Smooth muscle cell (in vitro differentiated cells): ENCODE results near the gene FGF9. TPM values are rescaled to one million over a fixed set of nuclear protein-coding genes. Genes with fewer than 3 reads are reported as not detected.

Experiments used
- DNase-seq: peaks from one replicate; lab custom pipeline; 2025; ENCODE audit not compliant: unreplicated experiment; lab: John Stamatoyannopoulos, UW
- H2AFZ ChIP-seq: fragments of 200-600 bp; sonication (generic); 2 replicates; pipeline ENCODE4 v1.6.0; 2016; ENCODE audit warnings: antibody characterized with exemption, low read depth, mild to moderate bottlenecking
- H3F3A ChIP-seq: fragments of 200-600 bp; sonication (generic); 2 replicates; pipeline ENCODE4 v1.6.0; 2017; ENCODE audit warnings: antibody characterized with exemption, low read depth
- H3K27ac ChIP-seq: fragments of 200-600 bp; sonication (generic); 2 replicates; pipeline ENCODE4 v1.5.1; 2016; ENCODE audit warnings: low read depth, mild to moderate bottlenecking
- H3K27me3 ChIP-seq: fragments of 200-600 bp; sonication (generic); 2 replicates; pipeline ENCODE4 v1.6.1; 2016; ENCODE audit warnings: low read depth, mild to moderate bottlenecking
- H3K36me3 ChIP-seq: fragments of 200-600 bp; sonication (generic); 2 replicates; pipeline ENCODE4 v1.5.1; 2016; ENCODE audit warnings: low read depth
- H3K4me1 ChIP-seq: fragments of 200-600 bp; sonication (generic); 2 replicates; pipeline ENCODE4 v1.5.1; 2016; ENCODE audit warnings: low read depth
- H3K4me2 ChIP-seq: fragments of 200-600 bp; sonication (generic); 2 replicates; pipeline ENCODE4 v1.6.0; 2016; ENCODE audit warnings: mild to moderate bottlenecking
- H3K4me3 ChIP-seq: fragments of 200-600 bp; sonication (generic); 2 replicates; pipeline ENCODE4 v1.5.1; 2016; ENCODE audit warnings: mild to moderate bottlenecking
- H3K79me2 ChIP-seq: fragments of 200-600 bp; sonication (generic); 2 replicates; pipeline ENCODE4 v1.6.0; 2016; ENCODE audit warnings: low read depth, mild to moderate bottlenecking
- H3K9ac ChIP-seq: fragments of 200-600 bp; sonication (generic); 2 replicates; pipeline ENCODE4 v1.6.0; 2016; ENCODE audit warnings: low read depth
- H3K9me3 ChIP-seq: fragments of 200-600 bp; sonication (generic); replicated peaks from 2 replicates; pipeline ENCODE4 v1.5.1; 2016; ENCODE audit warnings: low read depth
- H4K20me1 ChIP-seq: fragments of 200-600 bp; sonication (generic); 2 replicates; pipeline ENCODE4 v1.6.0; 2016; ENCODE audit warnings: low read depth
- WGBS: methylation state at CpG from one replicate; pipeline ENCODE4 v1.1.7; 2016; ENCODE audit warnings: low lambda C conversion rate; 5-methylcytosine and 5-hydroxymethylcytosine counted together
- polyA plus RNA-seq: library from polyadenylated mRNA; unstranded; fragments of >200 nt; fragmentation: Nextera tagmentation; extraction: Ambion mirVana; gene quantifications from 2 replicates; pipeline ENCODE4 v1.2.1, GENCODE V29; 2016
- total RNA-seq: library from RNA; depleted of rRNA; stranded (reverse); fragments of >200 nt; gene quantifications from 2 replicates; pipeline ENCODE4 v1.2.3, GENCODE V29; 2014
- TF ChIP-seq, protein P1 (sequence below): fragments of 200-600 bp; sonication (generic); IDR thresholded peaks from 2 replicates; pipeline ENCODE4 v1.5.1; 2017; ENCODE audit warnings: borderline replicate concordance, mild to moderate bottlenecking, antibody characterized with exemption; ENCODE audit not compliant: insufficient read depth, poor library complexity, severe bottlenecking

The FGF9 gene
- total and polyA plus RNA-seq, 2 experiments from 2014 or later: 0.56 TPM; not detected in 1

GRCh38 chr13:21735701-21736401, 65.0 kb downstream of the FGF9 start:
- Histone ChIP-seq H3K4me2 (peak overlapping the region; percentile 74), H3K27me3 (no peaks in the 10 kb centered on the region), H4K20me1 (no peaks in the 10 kb centered on the region), H3K79me2 (no peaks in the 10 kb centered on the region), H2AFZ (peak overlapping the region; percentile 87), H3K9ac (no peak overlapping the region), H3F3A (no peaks in the 10 kb centered on the region), H3K27ac (no peak overlapping the region), H3K36me3 (no peaks in the 10 kb centered on the region), H3K4me1 (no peaks in the 10 kb centered on the region), H3K4me3 (no peak overlapping the region), H3K9me3 (no peaks in the 10 kb centered on the region)
- DNase-seq: no peak
- WGBS: 49% methylated on average over 14 of the region's 14 CpGs
- TF ChIP-seq, protein P1, sequence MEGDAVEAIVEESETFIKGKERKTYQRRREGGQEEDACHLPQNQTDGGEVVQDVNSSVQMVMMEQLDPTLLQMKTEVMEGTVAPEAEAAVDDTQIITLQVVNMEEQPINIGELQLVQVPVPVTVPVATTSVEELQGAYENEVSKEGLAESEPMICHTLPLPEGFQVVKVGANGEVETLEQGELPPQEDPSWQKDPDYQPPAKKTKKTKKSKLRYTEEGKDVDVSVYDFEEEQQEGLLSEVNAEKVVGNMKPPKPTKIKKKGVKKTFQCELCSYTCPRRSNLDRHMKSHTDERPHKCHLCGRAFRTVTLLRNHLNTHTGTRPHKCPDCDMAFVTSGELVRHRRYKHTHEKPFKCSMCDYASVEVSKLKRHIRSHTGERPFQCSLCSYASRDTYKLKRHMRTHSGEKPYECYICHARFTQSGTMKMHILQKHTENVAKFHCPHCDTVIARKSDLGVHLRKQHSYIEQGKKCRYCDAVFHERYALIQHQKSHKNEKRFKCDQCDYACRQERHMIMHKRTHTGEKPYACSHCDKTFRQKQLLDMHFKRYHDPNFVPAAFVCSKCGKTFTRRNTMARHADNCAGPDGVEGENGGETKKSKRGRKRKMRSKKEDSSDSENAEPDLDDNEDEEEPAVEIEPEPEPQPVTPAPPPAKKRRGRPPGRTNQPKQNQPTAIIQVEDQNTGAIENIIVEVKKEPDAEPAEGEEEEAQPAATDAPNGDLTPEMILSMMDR: no peak

GRCh38 chr13:21736926-21737325, 66.1 kb downstream of the FGF9 start:
- H3K4me1 ChIP-seq: no peaks in the 10 kb centered on the region
- H3K27ac ChIP-seq: no peak overlapping the region
- H3K27me3 ChIP-seq: no peaks in the 10 kb centered on the region
- no peak overlapping the region for H3K9ac ChIP-seq
- WGBS: 52% methylated on average over 5 of the region's 5 CpGs
- H3F3A ChIP-seq: no peaks in the 10 kb centered on the region
- no peak overlapping the region for H3K4me3 ChIP-seq
- TF ChIP-seq, protein P1: no peak
- no peaks in the 10 kb centered on the region for H3K36me3 ChIP-seq
- no peak overlapping the region for H3K4me2 ChIP-seq
- DNase-seq: no peak
- no peaks in the 10 kb centered on the region for H3K79me2 ChIP-seq
- H2AFZ ChIP-seq: no peak overlapping the region
- no peaks in the 10 kb centered on the region for H3K9me3 ChIP-seq
- no peaks in the 10 kb centered on the region for H4K20me1 ChIP-seq

GRCh38 chr13:21738630-21739029, 67.8 kb downstream of the FGF9 start:
- H3K4me2 ChIP-seq: no peak overlapping the region

More at GRCh38 chr13:21738630-21739029, 67.8 kb downstream of the FGF9 start:
- H3K9ac ChIP-seq: no peak overlapping the region
- TF ChIP-seq, protein P1: no peak
- no peaks in the 10 kb centered on the region for H4K20me1 ChIP-seq
- no peaks in the 10 kb centered on the region for H3F3A ChIP-seq
- no peak overlapping the region for H2AFZ ChIP-seq
- no peak overlapping the region for H3K27ac ChIP-seq
- no peaks in the 10 kb centered on the region for H3K9me3 ChIP-seq
- no peaks in the 10 kb centered on the region for H3K79me2 ChIP-seq
- H3K4me1 ChIP-seq: no peaks in the 10 kb centered on the region
- no peak overlapping the region for H3K4me3 ChIP-seq
- WGBS: 94% methylated on average over 5 of the region's 5 CpGs
- no peaks in the 10 kb centered on the region for H3K27me3 ChIP-seq
- H3K36me3 ChIP-seq: no peaks in the 10 kb centered on the region
- DNase-seq: no peak
